Right ventricle myocardium superior (tissue), 1 donor: ENCODE data around the gene PTPRE. TPM values are rescaled to one million over a fixed set of nuclear protein-coding genes. Genes with fewer than 3 reads are reported as not detected.

Experiments used
- ATAC-seq: fragments of 200-7000 bp; cut with Tn5 transposase; one replicate; pipeline ENCODE4 v1.9.1; 2020; ENCODE audit warnings: mild to moderate bottlenecking; ENCODE audit not compliant: poor library complexity
- DNase-seq: peaks from one replicate; pipeline ENCODE4 v3.0.0-alpha.2; 2020
- intact Hi-C: fragments of 100-400 bp; cut with DNase I; formaldehyde crosslinking; loops from one replicate; pipeline ENCODE4 v1.11.2; 2022
- total RNA-seq: library from RNA; stranded (reverse); fragmentation: NEBNext Ultra II Directional; extraction: Animal tissue kit (Norgen Biotek cat#: 25700); gene quantifications from one replicate; pipeline ENCODE4 v1.2.1, GENCODE V29; 2021
- donor health status: DM: no; HTN: yes; CAD: no; lungs with severe emphysema.

The PTPRE gene
- total RNA-seq, 1 donor from 2014 or later, result 16.0 TPM

DNA sequence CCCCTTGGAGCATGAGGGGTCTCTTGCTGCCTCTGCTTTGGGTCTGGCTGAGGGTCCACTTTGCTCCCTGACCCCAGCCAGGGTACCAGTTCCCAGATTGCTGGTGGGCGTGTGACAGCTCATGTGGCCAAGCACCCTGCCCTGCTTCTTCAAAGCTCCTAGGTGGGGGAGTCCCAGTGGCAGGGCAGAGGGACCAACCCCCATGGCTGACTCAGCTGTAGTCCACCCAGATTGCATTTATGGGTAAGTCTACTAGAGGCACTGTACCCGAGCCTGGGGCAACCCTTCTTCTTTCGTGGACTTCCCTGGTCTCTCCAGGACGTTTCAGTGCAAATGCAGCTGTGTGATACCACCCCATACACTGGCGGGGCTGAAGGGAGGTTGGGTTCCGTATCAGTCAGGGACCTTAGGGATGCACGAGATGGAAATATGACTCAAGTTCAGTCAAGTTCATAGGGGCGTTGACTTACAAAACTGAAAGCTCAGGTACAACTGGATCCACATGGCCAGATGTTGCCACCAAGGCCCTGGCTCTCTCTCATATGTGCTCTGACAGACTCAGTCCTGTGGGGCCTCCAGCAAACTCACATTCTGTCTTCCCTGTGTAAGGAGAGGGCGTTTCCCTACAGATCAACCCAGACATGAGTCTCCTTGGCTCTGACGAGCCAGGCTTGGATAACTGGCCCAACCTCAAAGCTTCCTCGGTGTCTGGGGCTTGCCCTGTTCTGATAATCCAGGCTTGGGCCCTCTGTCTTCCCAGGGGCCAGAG is 13.6 kb downstream of the PTPRE start:
- intact Hi-C loops, result no loop called here
- DNase-seq (no peak), ATAC-seq (no peak)

DNA sequence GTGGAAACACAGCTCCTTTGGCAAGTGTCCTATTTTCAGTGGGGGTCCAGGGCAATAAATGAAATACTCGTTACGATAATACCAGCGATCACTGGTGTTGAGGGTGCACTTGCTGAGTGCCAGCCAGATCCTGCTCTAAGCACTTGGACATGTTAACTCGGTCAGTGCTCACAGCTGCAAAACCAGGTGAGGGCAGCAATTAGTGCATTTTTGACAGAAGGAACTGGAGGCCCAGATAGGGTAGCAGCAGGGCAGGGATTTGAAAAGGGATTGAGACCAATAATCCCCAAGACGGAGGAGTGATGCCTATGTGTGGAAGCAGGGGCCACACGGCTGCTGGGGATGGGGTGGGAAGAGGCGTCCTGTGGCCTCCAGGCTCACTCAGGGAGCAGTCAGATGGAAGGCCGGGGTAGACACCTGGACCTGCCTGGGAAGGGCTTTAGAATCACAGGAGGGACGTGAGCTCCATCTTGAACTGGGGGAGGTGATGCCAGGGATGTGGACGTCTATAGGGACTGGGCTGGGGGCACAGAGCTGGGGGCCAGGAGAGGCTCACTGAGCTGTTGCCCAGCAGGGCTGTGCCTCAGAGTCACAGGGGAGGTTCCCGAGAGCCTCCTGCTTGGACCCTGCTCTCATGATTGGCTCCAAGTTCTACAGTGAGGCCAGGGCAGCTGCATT is 14.3 kb downstream of the PTPRE start:
- DNase-seq (no peak), ATAC-seq (no peak)
- intact Hi-C loops, result no loop called here

DNA sequence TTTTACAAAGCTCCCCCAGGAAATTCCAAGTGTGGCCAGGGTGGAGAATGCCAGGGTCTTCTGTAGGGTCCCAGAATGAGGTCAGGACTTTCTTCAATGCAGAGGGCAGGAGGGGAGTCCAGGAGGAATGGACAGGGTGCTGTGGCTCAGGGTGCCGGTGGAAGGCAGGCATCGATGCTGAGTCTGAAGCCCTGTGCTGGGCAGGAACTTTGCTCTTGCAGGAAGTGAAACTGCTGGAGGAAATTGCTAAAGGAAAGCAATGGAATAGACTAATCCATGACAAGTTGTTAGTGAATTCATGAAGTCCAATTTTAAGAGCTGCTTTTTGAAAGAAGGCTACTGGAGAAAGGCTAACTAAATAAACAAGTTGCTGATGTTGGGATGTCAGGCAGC is 14.8 kb downstream of the PTPRE start:
- intact Hi-C loops, result no loop called here
- DNase-seq, result no peak
- no peak for ATAC-seq

DNA sequence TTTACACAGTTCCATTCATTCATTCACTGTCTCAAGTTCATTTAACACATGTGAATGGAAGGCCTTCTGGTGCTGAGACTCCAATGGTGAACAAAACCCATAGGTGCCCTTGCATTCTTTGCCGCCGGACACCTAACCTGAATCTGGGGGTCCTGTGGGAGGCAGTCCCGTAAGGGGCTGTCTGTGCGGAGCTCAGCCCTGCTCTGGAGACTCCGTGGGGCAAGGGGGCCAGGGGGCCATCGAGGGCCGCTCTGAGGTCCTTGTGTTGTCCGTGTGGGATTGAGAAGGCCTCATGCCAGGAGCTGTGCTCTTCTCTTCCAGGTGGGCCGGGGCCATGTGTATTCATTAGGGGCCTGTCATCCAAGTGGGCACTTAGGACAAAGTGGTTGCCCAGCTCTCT is 15.3 kb downstream of the PTPRE start:
- no peak for DNase-seq
- intact Hi-C loops, result no loop called here
- no peak for ATAC-seq

DNA sequence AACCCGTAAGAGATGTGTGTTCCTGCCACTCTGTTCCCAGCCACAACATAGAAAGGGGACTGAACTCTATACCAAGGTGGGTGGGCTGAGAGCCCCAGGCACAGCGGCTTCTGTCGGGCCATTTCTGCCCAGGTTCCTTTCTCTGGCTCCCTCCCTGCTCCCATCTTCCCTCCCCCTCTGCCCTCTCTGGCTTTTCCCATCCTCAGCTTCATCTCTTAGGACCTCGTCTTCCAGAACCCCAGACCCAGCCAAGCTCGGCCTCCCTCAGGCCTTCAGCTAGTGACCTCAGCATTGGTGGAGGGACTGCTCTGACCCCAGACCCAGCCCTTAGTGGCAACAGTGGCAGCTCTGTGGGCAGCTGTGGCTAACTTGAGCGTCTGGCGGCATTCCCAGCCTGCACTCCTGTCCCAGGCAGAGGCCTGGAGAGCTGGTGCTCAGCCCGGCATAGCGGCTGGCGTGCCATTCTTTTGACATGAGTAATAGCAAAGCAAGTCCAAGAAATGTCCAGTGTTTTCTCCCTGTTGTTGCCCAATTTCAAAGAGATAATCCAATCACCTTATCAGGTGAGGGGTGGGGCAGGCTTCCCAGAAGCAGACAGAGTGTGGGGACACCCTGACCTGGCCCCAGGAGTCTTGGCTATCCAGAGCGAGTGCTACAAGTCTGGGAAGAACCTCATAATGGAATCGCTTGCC is 15.9 kb downstream of the PTPRE start:
- intact Hi-C loops, result no loop called here
- DNase-seq (peak; percentile 89), ATAC-seq (peak; percentile 86)

DNA sequence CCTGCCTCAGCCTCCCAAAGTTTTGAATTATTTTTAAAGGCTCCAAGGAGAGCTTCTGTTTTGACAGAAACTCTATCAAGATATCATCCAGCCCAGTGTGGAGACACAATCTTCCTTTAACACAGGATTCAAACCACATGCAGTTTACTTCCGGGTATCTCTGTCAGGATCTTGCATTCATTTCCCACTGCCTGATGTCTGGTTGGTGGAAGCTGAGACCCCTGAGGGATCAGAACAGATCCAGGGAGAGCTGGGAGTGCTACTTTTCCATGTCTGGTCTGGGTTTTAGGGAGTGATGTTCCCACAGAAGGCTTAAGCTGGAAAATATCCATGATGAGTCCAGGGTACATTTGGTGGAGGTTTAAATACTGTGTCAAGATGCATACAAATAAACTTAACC is 16.7 kb downstream of the PTPRE start:
- ATAC-seq, result no peak
- intact Hi-C loops, result no loop called here
- no peak for DNase-seq

DNA sequence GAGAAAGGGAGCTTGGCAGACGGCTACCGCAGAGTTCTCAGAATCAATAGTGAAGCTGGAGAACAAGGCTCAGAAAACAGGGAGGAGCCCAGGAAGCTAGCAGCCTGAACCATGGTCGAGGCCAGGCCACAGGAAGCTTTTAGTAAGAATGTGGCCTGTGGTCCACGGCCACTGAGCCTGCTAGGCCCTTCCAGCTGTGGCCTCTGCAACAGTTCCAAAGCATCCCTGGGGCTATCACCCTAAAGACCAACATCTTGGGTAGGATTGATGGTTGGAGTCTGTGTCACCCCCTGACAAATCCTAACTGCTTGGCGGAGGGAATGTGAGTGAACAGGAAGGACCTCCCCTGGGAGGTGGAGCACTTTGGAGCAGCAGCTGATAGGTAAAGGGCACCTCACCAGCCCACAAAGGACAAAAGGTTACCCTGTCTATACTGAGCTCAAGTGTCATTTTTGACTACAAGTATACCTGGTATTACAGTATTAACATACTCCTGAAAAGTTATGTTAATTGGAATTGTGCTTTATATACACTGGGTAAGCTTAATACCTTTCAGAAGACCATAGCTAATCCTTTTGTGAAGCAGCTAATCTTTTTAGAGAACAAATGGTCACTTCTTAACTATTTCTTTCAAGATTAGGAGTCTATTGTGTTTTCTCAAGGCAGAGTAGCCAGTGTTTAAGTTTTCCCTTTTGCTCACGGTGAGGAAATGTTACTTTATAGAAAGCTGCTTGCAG is 18.7 kb downstream of the PTPRE start:
- no peak for ATAC-seq
- DNase-seq, result no peak
- intact Hi-C loops, result no loop called here

DNA sequence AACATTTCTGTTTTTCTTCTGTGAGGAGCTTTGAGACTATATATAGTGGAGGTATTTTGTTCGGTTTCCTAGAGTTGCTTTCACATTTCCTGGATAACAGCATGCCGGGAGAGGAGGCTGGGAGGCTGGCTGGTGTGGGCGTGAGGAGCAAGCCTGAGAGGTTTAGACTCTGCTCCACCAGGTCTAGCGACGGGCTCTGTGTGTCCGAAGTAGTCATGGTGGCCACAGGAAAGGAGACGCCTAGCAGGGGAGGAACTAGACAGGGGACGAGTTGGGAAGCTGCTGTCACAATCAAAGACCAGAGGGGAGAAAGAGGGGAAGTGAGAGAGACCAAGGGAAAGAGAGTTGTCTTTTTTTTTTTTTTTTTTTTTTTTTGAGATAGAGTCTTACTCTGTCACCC is 19.6 kb downstream of the PTPRE start:
- DNase-seq, result no peak
- intact Hi-C loops, result no loop called here
- peak; percentile 4 for ATAC-seq

DNA sequence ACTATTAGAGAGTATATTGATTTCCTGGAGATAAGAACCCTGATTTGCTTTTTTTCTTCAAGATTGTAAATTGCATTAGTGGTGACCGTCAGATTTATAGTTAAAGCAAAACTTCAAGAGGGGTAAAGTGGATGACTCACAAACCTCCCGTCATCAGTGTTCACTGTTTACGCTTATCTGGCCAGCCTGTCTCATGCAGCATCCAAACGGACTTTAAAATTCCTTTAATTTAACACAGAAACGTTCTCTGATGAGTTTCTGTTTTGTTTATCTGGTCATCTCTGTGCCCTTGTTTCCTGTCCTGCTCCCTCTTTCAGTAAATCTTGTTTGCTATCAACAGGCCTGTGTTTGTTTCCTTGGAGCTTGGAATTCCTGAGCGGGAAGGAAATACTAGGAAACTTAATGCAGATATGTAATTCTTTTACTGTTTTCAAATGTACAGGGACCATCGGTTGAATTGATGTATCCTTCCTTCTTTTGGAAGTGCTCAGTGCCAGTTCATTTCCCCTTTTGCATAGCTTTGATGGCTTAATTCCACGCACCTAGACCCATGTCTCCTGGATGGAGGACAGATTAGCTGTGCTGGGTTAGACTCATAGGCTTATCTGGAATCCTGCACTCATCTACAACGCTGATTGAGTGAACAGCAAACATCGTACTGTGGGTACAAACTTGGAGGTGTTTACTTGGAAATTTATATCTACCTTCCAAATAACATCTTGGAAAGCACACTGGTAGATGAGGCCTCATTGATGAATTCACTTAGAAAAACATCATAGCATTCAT is 21.3 kb downstream of the PTPRE start:
- DNase-seq, result no peak
- intact Hi-C loops, result no loop called here
- ATAC-seq, result no peak

DNA sequence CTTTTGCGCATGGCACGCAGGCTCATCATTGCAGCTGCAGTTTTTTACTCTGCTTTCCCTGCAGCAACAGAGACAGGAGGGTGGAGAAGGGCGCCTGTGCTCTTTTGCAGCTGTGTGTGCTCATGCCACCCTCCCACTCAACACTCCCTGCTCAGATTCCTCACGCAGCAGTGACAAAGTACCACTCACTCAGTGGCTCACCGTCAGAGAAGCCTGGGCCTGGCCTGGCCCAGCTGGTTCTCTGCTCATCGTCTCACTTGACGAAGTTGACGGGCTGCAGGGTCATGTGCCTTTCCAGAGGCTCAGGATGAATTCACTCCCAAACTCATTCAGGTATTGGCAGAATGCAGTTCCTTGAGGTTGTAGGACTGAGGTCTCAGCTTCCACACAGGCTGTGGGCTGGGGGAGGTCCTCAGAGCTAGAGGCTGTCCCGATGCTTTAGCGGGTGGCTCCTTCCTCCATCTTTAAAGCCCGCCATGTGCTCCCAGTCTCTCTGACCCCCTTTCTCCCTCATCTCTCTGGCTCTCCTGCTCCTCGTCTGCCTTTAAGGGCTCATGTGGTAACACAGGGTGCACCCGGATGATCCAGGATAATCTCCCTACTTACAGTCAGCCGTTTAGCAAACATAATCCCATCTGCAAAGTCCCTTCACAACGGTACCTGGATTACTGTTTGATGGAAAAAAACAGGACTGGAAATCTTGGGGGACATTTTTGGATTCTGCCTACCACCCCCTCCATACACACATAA is 25.8 kb downstream of the PTPRE start:
- intact Hi-C loops, result no loop called here
- DNase-seq (no peak), ATAC-seq (no peak)

DNA sequence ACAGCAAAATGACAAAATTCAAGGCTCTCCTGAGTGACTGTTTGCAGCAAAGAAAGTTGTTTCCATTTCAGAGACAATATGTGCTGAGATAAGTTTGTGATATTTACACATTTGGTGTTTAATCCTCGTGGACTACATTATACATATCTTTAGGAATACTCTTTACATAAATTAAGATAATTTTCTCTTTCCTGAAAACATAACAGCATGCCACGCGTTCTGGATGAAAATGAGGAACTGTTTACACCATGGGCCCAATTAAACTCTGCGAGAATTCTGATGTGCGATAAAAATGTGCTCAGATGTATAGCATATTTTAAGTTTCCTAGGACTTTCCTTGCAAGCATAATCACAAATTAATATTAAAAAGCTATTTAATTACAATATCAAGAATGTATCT is 26.4 kb downstream of the PTPRE start:
- intact Hi-C loops, result no loop called here
- ATAC-seq, result no peak

DNA sequence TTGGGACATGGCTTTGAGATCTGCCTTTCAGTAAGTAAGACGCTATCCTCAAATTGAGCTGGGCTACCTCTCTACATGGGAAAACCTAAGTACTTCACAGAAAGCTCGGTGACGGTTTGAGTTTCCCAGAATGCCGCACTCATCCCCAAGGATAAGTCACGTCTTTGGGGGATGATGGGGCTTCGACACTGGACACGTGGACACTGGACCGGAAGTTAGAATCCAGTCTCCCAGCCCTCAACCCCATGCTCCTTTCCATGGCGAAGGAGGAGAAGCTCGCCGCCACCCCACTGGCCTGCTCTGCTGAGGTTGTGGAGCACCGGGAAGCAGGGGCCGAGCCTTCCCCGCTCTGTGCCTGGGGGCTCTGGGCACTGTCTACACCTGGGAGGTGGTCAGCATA is 27.5 kb downstream of the PTPRE start:
- intact Hi-C loops, result no loop called here
- ATAC-seq (no peak), DNase-seq (no peak)

More for the DNA sequence above, 26.4 kb downstream of the PTPRE start:
- DNase-seq, result no peak

DNA sequence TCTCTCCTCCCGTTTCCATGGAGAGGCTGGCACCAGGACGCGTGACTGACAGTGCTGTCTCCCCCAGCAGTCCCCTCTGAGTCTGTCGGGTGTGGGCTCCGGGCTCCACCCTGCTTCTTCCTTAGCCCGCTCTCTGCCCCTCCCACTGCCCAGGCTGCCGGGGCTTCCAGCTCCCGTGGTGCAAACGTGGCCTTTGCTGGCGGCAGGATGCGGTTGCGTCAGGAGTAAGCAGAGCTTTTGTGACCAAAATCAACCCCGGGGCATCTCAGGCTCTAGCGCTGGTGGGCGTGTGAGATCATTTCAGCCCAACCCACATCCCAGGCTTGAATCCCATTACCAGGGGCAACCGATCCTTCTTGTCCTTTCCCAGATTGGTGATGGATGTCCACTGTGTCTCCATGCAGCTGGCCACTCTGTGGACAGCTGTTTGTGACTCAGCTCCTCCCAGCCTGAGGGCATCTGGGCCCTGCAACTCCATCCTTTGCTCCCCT is 28.2 kb downstream of the PTPRE start:
- DNase-seq (no peak), ATAC-seq (no peak)
- intact Hi-C loops, result no loop called here

DNA sequence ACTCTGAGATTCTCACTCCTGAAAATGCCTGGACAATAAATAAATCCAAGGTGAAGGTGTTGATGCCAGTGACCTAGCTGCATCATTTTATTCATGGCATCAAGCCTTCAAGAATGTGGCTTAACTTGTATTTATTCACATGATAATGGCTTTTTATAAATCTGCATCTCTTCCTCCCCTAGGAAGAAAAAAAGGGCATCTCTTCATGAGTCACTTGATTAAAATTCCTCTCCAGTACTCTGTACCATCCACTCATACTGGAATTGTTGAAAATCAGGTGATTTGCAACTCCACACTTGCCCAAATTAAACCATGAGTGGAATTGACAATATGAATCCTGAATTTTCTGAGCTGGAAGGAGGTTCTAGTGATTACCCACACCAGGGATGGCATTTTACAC is 30.2 kb downstream of the PTPRE start:
- intact Hi-C loops, result no loop called here
- no peak for ATAC-seq
- DNase-seq, result no peak

DNA sequence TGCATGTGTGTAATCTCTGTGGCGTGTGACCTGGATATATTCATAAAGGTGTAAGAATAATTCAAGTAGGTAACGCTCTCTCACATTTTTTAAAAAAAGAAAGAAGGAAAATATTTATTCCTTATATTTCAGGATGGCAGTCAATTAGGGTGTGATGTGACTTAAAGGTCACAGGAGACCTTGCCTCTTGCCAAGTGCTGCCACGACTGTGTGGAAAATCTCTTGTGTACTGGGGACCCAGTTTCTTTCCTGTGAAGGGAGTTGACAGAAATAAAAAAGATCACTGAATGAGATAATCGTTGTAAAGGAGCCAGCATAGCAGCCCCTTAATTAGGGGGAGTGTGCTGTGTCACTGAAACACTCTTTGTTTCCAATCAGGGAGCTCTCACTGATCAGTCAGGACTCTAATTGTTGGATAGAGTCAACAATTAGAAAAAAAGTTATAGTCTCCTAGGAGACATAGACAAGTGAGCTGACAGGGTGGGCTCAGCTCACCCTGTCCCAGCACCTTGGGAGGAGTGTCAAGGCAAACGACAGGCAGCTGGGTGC is 31.1 kb downstream of the PTPRE start:
- ATAC-seq, result peak; percentile 28
- intact Hi-C loops, result no loop called here
- DNase-seq, result no peak

DNA sequence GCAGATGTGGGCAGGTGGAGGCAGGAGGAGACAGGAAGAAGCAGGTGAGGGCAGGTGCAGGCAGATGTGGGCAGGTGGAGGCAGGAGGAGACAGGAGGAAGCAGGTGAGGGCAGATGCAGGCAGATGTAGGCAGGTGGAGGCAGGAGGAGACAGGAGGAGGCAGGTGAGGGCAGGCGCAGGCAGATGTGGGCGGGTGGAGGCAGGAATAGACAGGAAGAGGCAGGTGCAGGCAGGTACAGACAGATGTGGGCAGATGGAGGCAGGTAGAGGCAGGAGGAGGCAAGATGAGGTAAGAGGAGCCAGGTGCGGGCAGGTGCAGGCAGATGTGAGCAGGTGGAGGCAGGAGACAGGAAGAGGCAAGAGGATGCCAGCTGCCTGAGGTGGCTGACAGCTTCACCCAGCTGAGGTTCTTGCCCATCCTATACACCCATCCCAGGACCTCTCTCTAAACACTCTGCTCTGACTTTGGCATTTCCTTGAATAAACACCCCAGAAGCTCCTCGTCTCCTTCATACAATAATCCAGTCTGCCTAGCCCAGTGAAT is 33.0 kb downstream of the PTPRE start:
- no peak for ATAC-seq
- intact Hi-C loops, result no loop called here
- DNase-seq, result no peak
